Heart left ventricle (tissue), 13 donors: Measurements from ENCODE around the gene RAB23.

Experiments
- POLR2A ChIP-seq, 2 donors: fragments of 450-650 bp; IDR thresholded peaks; one replicate each; pipeline ENCODE4 v1.6.1; 2017; ENCODE audit warnings: antibody characterized with exemption in 2 of 2, mild to moderate bottlenecking in 2 of 2, moderate library complexity in 2 of 2
- TF ChIP-seq, protein P1 (sequence below), 12 donors: fragments of 200-600 bp; sonication (generic) in 4 of 12; IDR thresholded peaks; one replicate each; pipeline versions ENCODE4 v1.5.0 to v1.8.0; 2018 to 2022; ENCODE audit warnings: antibody characterized with exemption in 12 of 12, mild to moderate bottlenecking in 5 of 12
- donor health status: ischemic (EF 13 %, LVEDD 7.1; RV severe dilation, severe dysfunction).
- donor health status: DM: no; HTN: yes; CAD: no.
- donor health status: DM: no; HTN: no; CAD: no.
- donor health status: ischemic (EF 25% LVEDD 6.9; RV normal size, moderate dysfunction).
- donor health status: ischemic (EF 25% LVEDD 5.7; RV mildly dilated, moderate dysfunction).
- donor health status: ischemic (EF 35%, LVEDD 5.7; RV mildly dilated, moderate dysfunction).
- donor health status: nonischemic (EF 11% LVEDD 7.7; RV severe dilation, severe dysfunction).
- donor health status: DM: yes; HTN: yes; CAD: no.
- donor health status: PGD.
- donor health status: ischemic (EF 29% LVEDD 5.4; RV normal size, mild dysfunction).
- donor health status: nonischemic (EF 23%, LVEDD 6.1; RV moderate dilation, normal function).

GRCh38 chr6:57222743-57223077 is 603 bp upstream of the RAB23 start:
- no peak for TF ChIP-seq POLR2A (IDR thresholded peaks at IDR 0.05)
- TF ChIP-seq, protein P1, sequence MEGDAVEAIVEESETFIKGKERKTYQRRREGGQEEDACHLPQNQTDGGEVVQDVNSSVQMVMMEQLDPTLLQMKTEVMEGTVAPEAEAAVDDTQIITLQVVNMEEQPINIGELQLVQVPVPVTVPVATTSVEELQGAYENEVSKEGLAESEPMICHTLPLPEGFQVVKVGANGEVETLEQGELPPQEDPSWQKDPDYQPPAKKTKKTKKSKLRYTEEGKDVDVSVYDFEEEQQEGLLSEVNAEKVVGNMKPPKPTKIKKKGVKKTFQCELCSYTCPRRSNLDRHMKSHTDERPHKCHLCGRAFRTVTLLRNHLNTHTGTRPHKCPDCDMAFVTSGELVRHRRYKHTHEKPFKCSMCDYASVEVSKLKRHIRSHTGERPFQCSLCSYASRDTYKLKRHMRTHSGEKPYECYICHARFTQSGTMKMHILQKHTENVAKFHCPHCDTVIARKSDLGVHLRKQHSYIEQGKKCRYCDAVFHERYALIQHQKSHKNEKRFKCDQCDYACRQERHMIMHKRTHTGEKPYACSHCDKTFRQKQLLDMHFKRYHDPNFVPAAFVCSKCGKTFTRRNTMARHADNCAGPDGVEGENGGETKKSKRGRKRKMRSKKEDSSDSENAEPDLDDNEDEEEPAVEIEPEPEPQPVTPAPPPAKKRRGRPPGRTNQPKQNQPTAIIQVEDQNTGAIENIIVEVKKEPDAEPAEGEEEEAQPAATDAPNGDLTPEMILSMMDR (IDR thresholded peaks at IDR 0.05): no peak
